GM18870 (cell line): ENCODE data around the gene CD300LF.
A peak's percentile ranks its signal among the peaks of the same experiment; 100 is the strongest.

ENCODE experiments used
- ATAC-seq: cut with Tn5 transposase; IDR thresholded peaks from one replicate; pipeline ENCODE4 v1.9.1; 2021; ENCODE audit warnings: moderate library complexity; ENCODE audit not compliant: unreplicated experiment

CD300LF gene

DNA sequence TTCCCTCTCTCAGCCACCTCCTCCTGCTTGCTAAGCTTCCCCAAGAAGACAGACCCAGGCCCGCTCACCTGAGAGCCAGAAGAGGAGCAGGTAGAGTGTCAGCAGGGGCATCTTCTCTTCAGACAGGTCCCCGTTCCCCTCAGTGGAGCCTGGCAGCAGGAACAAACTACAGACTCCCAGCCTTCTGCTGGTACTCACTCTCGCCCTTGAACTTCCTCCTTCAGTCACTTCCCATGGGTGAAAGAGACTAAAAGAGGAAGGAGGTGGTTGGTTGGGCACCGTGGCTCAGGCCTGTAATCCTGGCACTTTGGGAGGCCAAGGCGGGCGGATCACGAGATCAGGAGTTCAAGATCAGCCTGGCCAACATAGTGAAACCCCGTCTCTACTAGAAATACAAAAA is at the start of gene CD300LF:
TSS of gene CD300LF (minus strand) at position 168 of the 400 bp plus-strand sequence. CDS start at position 111, 57 bp downstream.
- no peak for ATAC-seq

DNA sequence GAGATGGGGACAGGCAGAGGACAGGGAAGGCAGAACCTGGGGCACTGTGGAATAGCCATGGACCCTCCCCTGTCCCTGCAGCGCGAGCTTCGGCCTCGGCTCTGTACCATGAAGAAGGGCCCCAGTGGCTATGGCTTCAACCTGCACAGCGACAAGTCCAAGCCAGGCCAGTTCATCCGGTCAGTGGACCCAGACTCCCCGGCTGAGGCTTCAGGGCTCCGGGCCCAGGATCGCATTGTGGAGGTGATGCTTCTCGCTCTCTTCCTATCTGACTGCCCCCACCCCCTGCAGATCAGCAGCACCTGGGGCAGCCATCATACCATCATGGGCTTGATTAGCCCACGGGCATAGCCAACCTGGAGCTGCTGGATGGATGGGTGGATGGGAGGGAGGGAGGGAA is 49.2 kb upstream of the CD300LF start:
- ATAC-seq = no peak

DNA sequence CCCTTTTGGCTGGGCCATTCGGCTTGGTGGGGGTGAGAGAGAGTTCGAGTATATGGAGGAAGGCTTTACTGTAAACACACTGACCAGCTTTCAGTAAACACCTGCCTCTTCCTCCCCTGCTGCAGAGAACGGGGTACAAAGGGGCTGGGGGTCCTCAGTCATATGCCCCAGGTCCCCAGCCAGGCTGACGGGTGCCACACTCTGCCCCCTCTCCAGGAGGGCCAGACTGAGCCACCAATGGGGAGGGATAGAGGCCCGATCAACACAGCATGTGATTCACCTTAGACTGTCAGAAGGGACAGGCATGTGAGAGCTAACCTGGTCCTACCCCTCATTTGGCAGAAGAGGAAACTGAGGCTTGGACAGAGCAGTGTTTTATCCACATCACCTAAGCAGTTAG is 48.7 kb upstream of the CD300LF start:
- no peak for ATAC-seq

DNA sequence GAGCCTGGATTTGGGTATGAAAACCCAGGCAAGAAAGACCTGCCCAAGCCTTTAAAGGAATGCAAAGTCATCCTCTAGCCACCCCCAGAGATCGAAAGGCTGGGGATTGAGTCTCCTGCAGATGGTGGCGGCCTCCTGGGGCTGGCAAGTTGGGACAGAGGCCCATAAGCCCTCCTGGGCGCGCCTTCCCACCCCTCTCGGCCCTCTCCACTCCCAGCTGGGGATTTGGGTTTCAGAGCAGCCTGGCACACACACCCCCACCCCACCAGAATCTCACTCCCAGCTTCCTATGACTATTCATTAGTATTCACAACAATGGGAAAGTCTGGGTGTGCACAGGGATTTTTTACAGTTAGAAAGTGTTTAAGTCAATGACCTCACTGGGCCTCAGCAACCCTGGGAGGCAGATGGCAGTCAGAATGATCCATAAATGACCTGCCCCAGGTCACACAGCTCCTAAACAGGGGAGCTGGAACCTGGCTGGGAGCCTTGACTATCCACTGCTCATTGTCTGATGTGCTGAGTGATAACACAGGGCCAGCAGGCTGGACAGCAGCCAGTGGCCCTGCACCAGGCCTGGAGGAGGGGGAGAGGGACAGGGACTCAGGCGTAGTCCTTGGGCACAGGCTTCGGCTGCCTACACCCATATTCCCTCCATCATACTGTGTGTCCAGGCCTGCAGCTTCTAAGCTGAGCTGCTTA is 47.8 kb upstream of the CD300LF start:
- no peak for ATAC-seq

DNA sequence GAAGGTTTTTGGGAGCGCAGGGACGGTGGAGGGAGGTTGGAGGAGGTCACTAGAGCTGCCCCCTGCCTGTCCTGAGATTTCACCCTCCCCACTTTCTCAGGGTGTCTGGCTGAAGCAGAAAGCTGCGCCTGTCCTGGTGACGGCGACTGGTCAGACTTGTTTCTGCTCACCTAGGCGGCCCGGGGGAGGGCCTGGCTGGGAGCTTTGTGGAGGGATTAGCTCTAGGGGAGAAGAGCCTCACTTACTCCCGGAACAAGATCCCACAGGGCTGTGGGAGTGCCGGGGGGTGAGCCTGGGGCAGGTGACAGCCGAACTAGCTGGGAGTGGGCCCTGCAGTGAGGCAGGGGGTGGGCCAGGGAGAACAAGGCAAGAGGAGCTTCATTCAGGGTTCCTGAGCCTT is 47.2 kb upstream of the CD300LF start:
- ATAC-seq = no peak

DNA sequence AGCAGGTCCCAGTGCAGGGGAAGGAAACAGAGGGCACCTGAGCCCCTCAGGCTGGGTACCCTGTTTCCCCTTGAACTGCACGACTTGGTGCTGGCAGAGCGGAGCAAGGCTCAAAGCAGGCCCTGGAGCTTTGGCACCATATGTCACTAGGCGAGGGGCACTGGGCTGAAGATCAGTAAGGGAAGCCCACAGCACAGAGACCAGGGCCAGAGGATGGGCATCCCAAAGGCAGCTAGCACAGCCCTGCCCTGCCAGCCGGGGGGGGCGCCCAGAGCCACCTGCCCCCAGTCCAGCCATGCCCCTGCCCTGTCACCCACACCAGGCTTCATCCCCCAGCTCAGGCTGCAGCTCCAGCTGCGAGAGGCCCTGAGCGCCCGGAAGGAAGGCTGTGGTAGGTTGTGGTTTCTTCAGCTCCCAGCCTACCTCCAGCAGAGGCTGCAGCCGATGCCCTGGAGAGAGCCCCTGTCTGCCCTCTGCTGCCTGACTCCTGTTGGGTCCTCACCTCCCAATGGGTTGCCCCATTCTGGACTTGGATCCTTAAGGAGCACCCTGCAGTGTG is 46.6 kb upstream of the CD300LF start:
- peak; percentile 69 for ATAC-seq

DNA sequence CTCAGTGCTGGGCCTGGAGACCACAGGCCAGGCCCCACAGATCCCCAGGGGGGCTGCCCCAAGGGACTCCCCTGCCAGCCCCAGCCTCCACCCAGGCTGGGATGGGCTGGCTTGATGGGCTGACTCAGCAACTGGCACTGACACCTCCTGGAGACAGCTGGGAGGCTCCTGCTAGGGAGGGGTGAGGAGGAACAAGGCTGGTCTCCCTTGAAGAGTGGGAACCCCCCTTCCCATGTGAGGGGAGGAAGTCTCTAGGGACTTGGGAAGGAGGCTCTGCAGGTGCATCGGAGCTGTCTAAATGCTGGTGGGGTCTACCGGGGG is 46.1 kb upstream of the CD300LF start:
- no peak for ATAC-seq

DNA sequence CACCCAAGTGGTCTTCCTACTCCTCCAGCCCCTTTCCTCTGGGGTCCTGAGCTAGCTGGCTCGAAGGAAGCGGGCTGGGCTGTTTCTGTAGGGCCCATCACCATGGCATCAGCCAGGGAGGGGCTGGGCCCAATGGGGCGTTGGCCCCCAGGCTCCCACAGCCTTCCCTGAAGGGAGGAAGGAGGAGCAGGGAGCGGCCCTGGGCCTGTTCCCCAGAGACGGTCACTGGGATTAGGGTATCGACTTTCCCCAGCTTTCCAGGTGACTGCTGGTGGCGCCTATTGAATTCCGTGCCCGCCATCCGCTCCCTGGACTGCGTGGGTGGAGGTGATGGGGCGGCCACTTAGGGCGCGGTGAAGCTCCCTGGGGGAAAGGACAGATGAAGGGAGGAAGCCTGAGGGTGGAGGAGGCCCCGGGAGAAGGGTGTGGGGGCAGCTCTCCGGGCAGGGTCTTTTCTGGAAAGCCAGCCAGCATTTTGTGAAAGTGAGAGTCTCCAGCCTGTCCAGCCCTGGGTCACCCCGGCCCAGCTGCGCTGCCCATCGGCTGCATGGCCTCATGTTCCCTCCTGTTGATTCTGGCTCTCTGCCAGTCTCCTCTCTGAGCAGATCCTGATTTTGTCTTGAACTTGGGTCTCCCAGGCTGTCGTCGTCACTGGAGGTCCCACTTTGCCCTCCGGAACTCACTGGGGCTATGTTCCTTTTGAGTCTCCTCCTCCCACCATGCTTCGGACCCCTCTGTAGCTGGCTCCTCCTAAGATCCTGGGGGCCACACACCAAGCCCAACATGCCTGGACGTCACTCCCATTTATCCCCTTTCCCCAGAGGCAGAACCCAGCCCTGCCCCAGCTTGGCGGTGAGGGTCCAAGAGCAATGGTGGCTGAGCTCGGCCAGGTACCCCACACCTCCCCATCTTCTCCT is 45.5 kb upstream of the CD300LF start:
- ATAC-seq = no peak

DNA sequence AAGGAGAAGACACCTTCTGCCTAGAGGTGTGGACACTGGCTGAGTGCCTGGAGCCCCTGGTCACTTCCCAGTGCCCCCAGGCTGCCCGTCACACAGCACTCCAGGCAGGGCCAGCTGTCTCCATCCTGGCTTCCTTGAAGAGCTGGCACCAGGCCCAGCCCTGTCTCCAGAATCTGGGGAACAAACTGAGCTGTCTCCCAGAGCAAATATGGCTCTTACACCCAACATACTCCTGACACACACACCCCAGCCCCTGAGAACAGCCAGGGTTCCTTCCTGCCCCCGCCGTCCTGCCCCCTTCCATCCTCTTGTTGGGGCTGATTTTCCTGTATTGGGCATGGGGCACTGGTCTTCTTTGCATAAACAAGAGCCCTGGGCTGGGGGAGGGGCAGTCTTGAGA is 44.8 kb upstream of the CD300LF start:
- ATAC-seq = no peak

DNA sequence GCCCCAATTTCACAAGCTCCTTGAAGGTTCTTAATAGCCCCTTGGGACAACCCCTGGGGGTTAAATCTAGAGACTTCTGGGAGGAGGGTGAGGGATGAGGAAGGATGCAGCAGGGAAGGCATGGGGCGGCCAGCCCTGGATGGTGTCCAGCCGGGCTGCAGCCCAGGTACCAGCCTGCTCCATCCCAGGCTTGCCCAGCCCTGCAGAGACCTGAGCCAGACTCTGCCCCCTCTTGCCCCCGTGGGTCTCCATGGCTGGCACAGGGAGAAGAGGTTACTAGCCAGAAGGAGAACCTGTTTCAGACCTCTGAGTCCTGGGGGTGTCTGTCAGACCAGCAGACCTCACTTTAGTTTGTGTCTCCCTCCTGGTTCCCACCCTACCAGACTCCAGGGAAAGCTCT is 44.2 kb upstream of the CD300LF start:
- no peak for ATAC-seq

DNA sequence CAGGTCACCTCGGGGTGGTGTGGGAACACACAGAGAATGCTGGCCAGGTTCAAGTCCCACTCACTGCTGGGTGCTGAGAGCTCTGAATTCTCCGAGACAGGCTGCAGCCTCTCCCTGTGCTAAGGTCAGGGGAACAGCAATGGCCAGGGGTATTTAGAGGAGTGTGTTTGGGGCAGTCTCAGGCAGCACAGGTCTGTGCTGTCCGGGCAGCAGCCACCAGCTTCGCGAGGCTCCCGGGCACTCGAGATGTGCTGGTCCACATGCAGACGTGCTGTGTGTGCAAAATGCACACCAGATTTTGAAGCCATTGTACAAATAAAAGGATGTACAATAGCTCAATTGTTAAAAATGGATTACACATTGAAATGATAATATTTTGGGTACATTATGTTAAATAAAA is 42.8 kb upstream of the CD300LF start:
- no peak for ATAC-seq

DNA sequence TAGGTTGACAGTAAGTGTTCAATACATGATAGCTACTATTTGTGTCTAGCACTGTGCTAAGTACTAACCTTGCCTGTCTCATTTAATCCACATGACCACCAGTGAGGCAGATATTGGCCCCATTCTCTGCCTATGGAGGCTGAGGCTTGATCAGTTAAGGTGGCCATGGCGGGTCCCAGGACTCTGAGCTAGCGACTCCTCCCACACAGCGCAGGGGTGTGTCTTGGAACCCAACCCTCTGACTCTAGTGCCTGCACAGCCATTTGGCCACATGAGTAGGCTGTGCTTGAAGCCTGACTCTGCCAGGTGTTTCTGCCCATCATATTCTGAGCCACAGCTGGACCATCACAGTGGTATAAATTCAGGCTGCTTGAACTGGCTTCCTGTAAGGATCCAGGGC is 42.1 kb upstream of the CD300LF start:
- ATAC-seq = no peak

DNA sequence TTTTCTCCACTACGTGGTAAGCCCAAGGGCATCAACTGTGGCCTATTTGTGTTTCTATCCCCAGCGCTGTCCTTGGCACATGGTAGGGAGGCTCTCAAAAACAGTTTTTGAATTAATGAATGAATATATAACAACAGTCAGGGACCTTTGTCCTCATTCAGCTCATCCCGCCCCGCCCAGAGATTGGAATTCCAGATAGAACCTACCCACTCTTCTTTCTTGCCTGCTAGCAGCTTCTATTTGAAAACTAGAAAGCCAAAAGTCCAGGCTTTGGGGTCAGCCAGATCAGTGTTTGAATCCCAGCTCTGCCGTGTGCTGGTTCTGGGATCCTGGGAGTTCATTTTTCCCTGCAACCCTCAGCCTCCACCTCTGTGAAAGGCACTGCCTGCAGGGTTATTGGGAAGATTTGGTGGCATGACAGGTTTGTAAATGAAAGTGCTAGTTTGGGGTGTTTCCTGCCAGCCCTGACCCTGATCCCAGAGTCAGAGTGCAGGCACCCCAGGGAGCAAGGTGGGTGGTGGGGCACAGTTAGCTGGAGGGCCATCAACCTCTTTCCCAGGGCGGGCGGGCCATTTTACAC is 40.2 kb upstream of the CD300LF start:
- no peak for ATAC-seq

DNA sequence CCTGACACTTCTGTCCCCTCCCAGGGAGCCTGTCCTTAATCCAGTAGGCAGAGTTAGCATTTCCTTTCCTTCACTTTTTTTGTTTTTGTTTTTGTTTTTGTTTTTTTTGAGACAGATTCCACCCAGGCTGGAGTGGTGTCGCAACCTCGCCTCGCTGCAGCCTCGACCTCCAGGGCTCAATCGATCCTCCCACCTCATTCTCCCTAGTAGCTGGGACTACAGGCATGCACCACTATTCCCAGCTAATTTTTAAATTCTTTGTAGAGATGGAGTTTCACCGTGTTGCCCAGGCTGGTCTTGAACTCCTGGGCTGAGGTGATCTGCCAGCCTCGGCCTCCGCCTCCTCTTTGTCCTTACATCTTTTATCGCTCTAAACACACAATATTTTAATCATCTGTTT is 39.7 kb upstream of the CD300LF start:
- ATAC-seq = no peak

DNA sequence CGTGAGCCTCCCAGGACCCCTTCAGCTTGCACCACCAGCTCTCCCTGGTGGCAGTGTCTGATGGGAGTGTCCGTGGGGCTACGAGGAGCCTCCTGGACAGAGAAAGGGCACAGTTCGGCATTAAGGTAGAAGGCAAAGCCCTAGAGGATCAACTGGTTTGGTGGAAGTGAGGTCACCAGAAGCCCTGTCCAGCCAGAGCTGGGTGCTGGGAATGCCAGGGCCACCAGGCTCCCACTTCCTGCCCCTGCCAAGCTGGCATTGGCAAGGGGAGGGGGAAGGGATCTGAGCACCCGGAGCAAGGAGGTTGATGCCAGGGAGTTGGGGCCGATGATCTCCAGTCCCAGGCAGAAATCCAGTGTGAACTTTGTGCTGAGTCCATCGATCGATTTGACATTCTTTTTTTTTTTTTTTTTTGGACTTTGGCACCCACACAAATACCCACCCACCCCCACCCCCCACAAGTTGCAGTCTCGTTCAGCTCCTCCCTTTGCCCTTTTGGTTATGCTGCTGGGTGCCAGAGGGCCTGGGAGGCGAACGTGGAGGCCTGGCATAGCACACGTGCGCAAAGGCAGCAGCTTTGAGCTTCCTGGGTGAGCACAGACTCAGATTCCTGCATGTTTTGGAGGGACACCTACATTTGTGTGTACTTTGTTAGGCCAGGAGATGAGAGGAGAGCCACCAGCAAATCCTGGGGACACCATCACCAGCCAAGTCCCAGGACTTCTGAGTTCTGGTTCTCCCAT is 37.8 kb upstream of the CD300LF start:
- no peak for ATAC-seq

DNA sequence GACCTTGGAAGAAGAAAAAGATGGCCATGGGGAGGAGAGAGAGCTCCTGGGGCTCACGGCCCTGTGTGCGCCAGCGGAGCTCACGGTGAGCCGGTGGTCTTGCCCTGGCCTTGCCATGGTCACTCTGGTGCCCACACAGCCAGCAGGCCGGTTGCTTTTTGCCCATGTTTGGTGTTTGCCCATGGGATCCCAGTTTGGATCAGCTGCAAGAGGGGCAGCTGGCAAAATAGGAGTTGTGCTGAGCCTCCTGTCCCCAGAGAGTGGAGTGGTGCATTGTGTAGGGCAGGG is 37.3 kb upstream of the CD300LF start:
- no peak for ATAC-seq

DNA sequence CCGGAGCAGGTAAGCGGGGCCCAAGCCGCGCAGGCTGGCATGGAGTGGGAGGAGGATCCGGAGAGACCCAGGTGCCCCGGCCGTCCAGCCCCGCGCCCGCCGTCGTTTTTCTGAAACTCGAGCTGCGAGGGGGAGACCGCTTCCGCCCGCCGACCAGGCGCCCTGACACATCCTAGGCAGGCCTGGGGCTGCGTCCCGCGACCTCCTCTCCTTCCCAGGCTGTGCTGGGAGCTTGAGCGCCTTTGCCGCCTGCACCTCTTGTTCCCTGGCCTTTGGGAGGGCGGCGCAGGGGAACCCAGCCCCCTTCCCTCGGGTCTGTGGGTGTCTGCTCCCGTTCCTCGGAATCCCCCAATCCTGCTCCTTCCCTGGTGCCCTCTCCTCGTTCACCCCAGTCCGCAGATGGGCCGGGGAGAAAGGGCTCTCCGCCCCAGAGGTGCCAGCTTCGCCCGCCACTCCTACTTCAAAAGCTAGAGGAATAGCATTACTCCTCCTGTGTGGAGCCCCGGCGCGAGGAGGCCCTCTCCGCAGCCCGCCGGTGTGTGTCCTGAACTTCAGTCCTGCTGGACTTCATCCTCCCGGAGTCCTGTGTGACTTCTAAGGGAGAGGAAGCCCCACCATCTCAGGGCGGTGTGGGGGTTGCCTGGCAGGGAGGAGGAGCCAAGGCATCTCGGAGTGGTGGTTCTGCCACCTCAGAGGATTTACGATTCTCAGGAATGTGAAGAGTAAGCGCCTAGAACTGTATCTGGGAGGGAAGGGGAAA is 36.7 kb upstream of the CD300LF start:
- no peak for ATAC-seq

DNA sequence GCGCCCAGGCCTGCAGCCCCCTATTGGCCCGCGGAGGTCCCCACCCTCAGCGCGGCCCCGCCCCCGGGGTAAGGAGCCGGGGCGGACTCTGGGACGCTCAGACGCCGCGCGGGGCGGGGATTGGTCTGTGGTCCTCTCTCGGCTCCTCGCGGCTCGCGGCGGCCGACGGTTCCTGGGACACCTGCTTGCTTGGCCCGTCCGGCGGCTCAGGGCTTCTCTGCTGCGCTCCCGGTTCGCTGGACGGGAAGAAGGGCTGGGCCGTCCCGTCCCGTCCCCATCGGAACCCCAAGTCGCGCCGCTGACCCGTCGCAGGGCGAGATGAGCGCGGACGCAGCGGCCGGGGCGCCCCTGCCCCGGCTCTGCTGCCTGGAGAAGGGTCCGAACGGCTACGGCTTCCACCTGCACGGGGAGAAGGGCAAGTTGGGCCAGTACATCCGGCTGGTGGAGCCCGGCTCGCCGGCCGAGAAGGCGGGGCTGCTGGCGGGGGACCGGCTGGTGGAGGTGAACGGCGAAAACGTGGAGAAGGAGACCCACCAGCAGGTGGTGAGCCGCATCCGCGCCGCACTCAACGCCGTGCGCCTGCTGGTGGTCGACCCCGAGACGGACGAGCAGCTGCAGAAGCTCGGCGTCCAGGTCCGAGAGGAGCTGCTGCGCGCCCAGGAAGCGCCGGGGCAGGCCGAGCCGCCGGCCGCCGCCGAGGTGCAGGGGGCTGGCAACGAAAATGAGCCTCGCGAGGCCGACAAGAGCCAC is 36.0 kb upstream of the CD300LF start, which contains the start of gene NHERF1:
TSS of gene NHERF1 (plus strand) at position 100 of the 750 bp plus-strand sequence. CDS start at position 319, 219 bp downstream.
- ATAC-seq = peak; percentile 41

DNA sequence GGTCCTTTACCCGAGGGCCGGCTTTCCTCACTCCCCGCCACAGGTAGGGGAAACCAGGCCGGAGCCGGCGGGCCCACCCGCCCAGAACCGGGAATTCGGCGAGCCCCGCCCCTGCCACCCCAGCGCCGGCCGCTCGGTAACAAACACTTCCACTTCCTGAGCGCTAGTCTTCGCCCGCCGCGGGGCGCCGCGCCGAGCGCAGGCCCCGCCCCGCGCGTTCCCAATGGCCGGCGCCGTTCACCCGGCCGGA is 35.5 kb upstream of the CD300LF start:
- no peak for ATAC-seq

DNA sequence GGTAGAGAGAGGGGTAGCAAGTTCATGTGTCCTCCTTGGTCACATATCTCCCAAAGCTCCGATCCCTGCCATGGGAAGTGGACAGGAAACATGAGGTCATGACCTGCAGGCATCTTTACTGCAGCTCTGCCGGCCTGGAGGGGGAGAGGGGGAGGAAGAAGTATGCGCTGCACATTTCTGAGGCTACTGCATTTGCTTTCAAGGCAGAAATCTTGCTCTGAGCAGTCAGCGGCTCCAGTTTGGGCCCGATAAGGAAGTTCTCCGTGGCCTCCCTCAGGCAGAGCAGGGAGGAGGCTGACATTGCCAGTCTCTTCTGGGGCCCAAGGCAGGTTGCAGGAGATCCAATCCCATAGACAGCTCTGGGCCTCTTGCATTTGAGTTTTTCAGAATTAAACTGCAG is 34.2 kb upstream of the CD300LF start:
- no peak for ATAC-seq
